Stimulated activated CD4-positive, alpha-beta T cell treated with anti-CD3 and anti-CD28 coated beads, Interleukin-1b, Interleukin-23, amount 100 ng/mL, for 24 hours (primary cell): ENCODE measurements around the gene PIRT.
"Not testable (repeated sequence)": the region's sequence is repeated elsewhere in the genome, so short reads cannot be mapped to it uniquely, and the experiment has no call there.

ENCODE experiments used
- DNase-seq, 4 experiments: peaks; one replicate each; pipeline ENCODE4 v3.0.0-alpha.2; 2020; ENCODE audit warnings: low read depth in 4 of 4, low spot score in 1 of 4

PIRT gene

GRCh38 chr17:10837921-10838320 is at the start of gene PIRT:
Gene PIRT (minus strand): TSS chr17:10838087. CDS start chr17:10825645, 12,442 bp downstream.
- no peak for DNase-seq

- DNase-seq = no peak
Observed at GRCh38 chr17:10881959-10882358, 44.1 kb upstream of the PIRT start.

- DNase-seq = no peak
Observed at GRCh38 chr17:10879190-10879836, 41.4 kb upstream of the PIRT start.

- peak in 2 of 4 experiments; percentile 11 to 19 for DNase-seq
Observed at GRCh38 chr17:10875984-10876555, 38.2 kb upstream of the PIRT start.

GRCh38 chr17:10875430-10875851 is 37.6 kb upstream of the PIRT start:
- DNase-seq = no peak

GRCh38 chr17:10871914-10872313 is 34.0 kb upstream of the PIRT start:
- DNase-seq = no peak

- DNase-seq = no peak
Observed at GRCh38 chr17:10870336-10871050, 32.6 kb upstream of the PIRT start.

- DNase-seq = not testable (repeated sequence)
Observed at GRCh38 chr17:10868744-10869143, 30.9 kb upstream of the PIRT start.

GRCh38 chr17:10859051-10859450 is 21.2 kb upstream of the PIRT start:
- no peak for DNase-seq

- DNase-seq = no peak
Observed at GRCh38 chr17:10857976-10858375, 20.1 kb upstream of the PIRT start.

- not testable (repeated sequence) for DNase-seq
Observed at GRCh38 chr17:10846636-10847035, 8.7 kb upstream of the PIRT start.

GRCh38 chr17:10845388-10845751 is 7.5 kb upstream of the PIRT start:
- no peak for DNase-seq

GRCh38 chr17:10844621-10845387 is 6.9 kb upstream of the PIRT start:
- DNase-seq = peak; percentile 37 to 61 (median 52)

GRCh38 chr17:10843811-10844210 is 5.9 kb upstream of the PIRT start:
- no peak for DNase-seq

- no peak for DNase-seq
Observed at GRCh38 chr17:10842658-10843057, 4.8 kb upstream of the PIRT start.

GRCh38 chr17:10838682-10839081 is 795 bp upstream of the PIRT start:
- no peak for DNase-seq

GRCh38 chr17:10836966-10837590 is 809 bp downstream of the PIRT start:
- DNase-seq = no peak

GRCh38 chr17:10836145-10836544 is 1.7 kb downstream of the PIRT start:
- no peak for DNase-seq

- no peak for DNase-seq
Observed at GRCh38 chr17:10831696-10832095, 6.2 kb downstream of the PIRT start.

GRCh38 chr17:10827898-10828552 is 9.9 kb downstream of the PIRT start:
- no peak for DNase-seq

- DNase-seq = no peak
Observed at GRCh38 chr17:10824874-10825273, 13.0 kb downstream of the PIRT start.
